SK-N-SH (cell line): Measurements from ENCODE around the gene MEGF6. TPM values are rescaled to one million over a fixed set of nuclear protein-coding genes. Genes with fewer than 3 reads are reported as not detected.

ENCODE experiments used
- CTCF ChIA-PET: fragments of 300-600, 350-600 bp; formaldehyde crosslinking; extraction: SDS; loops from one replicate; lab custom pipeline; 2021; lab: Yijun Ruan, JAX
- POLR2A ChIA-PET: fragments of 350-600 bp; sonication (Branson Sonifier 250); formaldehyde crosslinking; extraction: SDS; loops from one replicate; lab custom pipeline; 2020; ENCODE audit warnings: antibody characterized with exemption, inconsistent platforms; lab: Yijun Ruan, JAX
- DNase-seq: peaks from one replicate; pipeline ENCODE4 v3.0.0; 2012
- H2AFZ ChIP-seq: fragments of 200-600 bp; sonication (generic); 2 replicates; pipeline ENCODE4 v1.8.1; 2016; ENCODE audit warnings: antibody characterized with exemption, mild to moderate bottlenecking, low read depth
- H3F3A ChIP-seq: fragments of 200-600 bp; sonication (generic); replicated peaks from 2 replicates; pipeline ENCODE3; 2016; ENCODE audit warnings: antibody characterized with exemption, mild to moderate bottlenecking; ENCODE audit not compliant: insufficient read depth
- H3K27ac ChIP-seq, 2 experiments: fragments of 200-500 bp in 1 of 2; fragments of 200-600 bp in 1 of 2; sonication (Bioruptor generic) in 1 of 2; sonication (generic), shearing (Covaris generic) in 1 of 2; 2 replicates each; pipeline versions ENCODE4 v1.5.1 to v1.6.1; 2014 to 2016; ENCODE audit warnings: low read depth in 2 of 2, inconsistent platforms in 1 of 2, low read length in 1 of 2, mild to moderate bottlenecking in 1 of 2, mixed read lengths in 1 of 2
- H3K27me3 ChIP-seq: fragments of 200-600 bp; sonication (generic), shearing (Covaris generic); 2 replicates; pipeline ENCODE4 v1.6.1; 2016; ENCODE audit warnings: mixed run types; ENCODE audit not compliant: insufficient read depth
- H3K36me3 ChIP-seq, 2 experiments: fragments of 200-500 bp in 1 of 2; fragments of 200-600 bp in 1 of 2; sonication (Bioruptor generic) in 1 of 2; sonication (generic) in 1 of 2; replicated peaks in 1 of 2; 2 replicates each; pipeline versions ENCODE3 to v1.5.1; 2014 to 2016; ENCODE audit warnings: low read length in 1 of 2, mild to moderate bottlenecking in 1 of 2; ENCODE audit not compliant: insufficient read depth in 2 of 2, control insufficient read depth in 1 of 2
- H3K4me1 ChIP-seq, 2 experiments: fragments of 200-500 bp in 1 of 2; fragments of 200-600 bp in 1 of 2; sonication (Bioruptor generic) in 1 of 2; sonication (generic), shearing (Covaris generic) in 1 of 2; 2 replicates each; pipeline versions ENCODE4 v1.5.1 to v1.6.1; 2014 to 2016; ENCODE audit warnings: low read depth in 1 of 2, low read length in 1 of 2, mixed run types in 1 of 2; ENCODE audit not compliant: insufficient read depth in 2 of 2, control insufficient read depth in 1 of 2
- H3K4me2 ChIP-seq: fragments of 200-600 bp; sonication (generic), shearing (Covaris generic); 2 replicates; pipeline ENCODE4 v1.6.1; 2017; ENCODE audit warnings: mixed run types
- H3K4me3 ChIP-seq, 2 experiments: fragments of 200-500 bp in 1 of 2; fragments of 200-600 bp in 1 of 2; sonication (Bioruptor generic) in 1 of 2; sonication (generic), shearing (Covaris generic) in 1 of 2; 2 replicates each; pipeline versions ENCODE4 v1.5.1 to v1.8.1; 2014 to 2016; ENCODE audit warnings: low read depth in 2 of 2, inconsistent platforms in 1 of 2, low read length in 1 of 2, mild to moderate bottlenecking in 1 of 2, mixed read lengths in 1 of 2, moderate library complexity in 1 of 2
- H3K79me2 ChIP-seq: fragments of 200-600 bp; sonication (generic); 2 replicates; pipeline ENCODE4 v1.8.1; 2017; ENCODE audit warnings: mild to moderate bottlenecking; ENCODE audit not compliant: insufficient read depth
- H3K9ac ChIP-seq: fragments of 200-600 bp; sonication (generic); 2 replicates; pipeline ENCODE4 v1.6.1; 2017; ENCODE audit warnings: mixed run types
- H3K9me2 ChIP-seq: fragments of 200-600 bp; sonication (generic); 2 replicates; pipeline ENCODE4 v1.6.1; 2017; ENCODE audit warnings: mixed run types
- H3K9me3 ChIP-seq: fragments of 200-600 bp; sonication (generic); 2 replicates; pipeline ENCODE4 v1.6.1; 2017; ENCODE audit warnings: mixed run types, mild to moderate bottlenecking, moderate library complexity
- H4K20me1 ChIP-seq: fragments of 200-600 bp; sonication (generic); 2 replicates; pipeline ENCODE4 v1.6.1; 2017; ENCODE audit warnings: mild to moderate bottlenecking, mixed run types; ENCODE audit not compliant: insufficient read depth
- CHD2 ChIP-seq: fragments of 150-350 bp; IDR thresholded peaks from 2 replicates; pipeline ENCODE4 v1.6.1; 2018; ENCODE audit warnings: low read length; ENCODE audit not compliant: partially characterized antibody
- EP300 ChIP-seq, 2 experiments: IDR thresholded peaks; 2 replicates each; pipeline versions ENCODE4 v1.4.0 to v1.6.1; 2012; ENCODE audit warnings: borderline replicate concordance in 1 of 2, low read depth in 1 of 2, low read length in 1 of 2
- FOSL2 ChIP-seq: IDR thresholded peaks from 2 replicates; pipeline ENCODE4 v1.4.0; 2012; ENCODE audit warnings: low read depth, mild to moderate bottlenecking, moderate library complexity, borderline replicate concordance
- GATA2 ChIP-seq: sonication (generic); formaldehyde crosslinking; IDR thresholded peaks from 2 replicates; pipeline ENCODE4 v1.5.0; 2020; ENCODE audit warnings: mild to moderate bottlenecking, missing genetic modification reagents
- JUND ChIP-seq: IDR thresholded peaks from 2 replicates; pipeline ENCODE4 v1.4.0; 2012
- MEF2A ChIP-seq: IDR thresholded peaks from 2 replicates; pipeline ENCODE4 v1.4.0; 2012; ENCODE audit warnings: low read depth, borderline replicate concordance
- NFIC ChIP-seq: IDR thresholded peaks from 2 replicates; pipeline ENCODE4 v1.4.0; 2012; ENCODE audit warnings: borderline replicate concordance
- NRF1 ChIP-seq: IDR thresholded peaks from 2 replicates; pipeline ENCODE4 v1.6.1; 2012; ENCODE audit warnings: low read depth, mild to moderate bottlenecking, low read length
- POLR2AphosphoS5 ChIP-seq: IDR thresholded peaks from 2 replicates; pipeline ENCODE4 v1.6.1; 2012; ENCODE audit warnings: low read depth, low read length
- YY1 ChIP-seq: IDR thresholded peaks from 2 replicates; pipeline ENCODE4 v1.4.0; 2012; ENCODE audit warnings: low read depth, mild to moderate bottlenecking
- WGBS: methylation state at CpG from one replicate; pipeline ENCODE4 v1.1.6; 2017; ENCODE audit warnings: low lambda C conversion rate; 5-methylcytosine and 5-hydroxymethylcytosine counted together
- polyA plus RNA-seq, 3 experiments: library from polyadenylated mRNA; depleted of rRNA; stranded (reverse); fragments of >200 nt; gene quantifications; 2 replicates each; pipeline ENCODE4 v1.2.3, GENCODE V29; 2012
- TF ChIP-seq, protein P1 (sequence below): fragments of 200-600 bp; sonication (generic); IDR thresholded peaks from 2 replicates; pipeline ENCODE4 v1.6.1; 2017; ENCODE audit warnings: antibody characterized with exemption, mild to moderate bottlenecking, moderate library complexity
- TF ChIP-seq, protein P2 (sequence below): IDR thresholded peaks from 2 replicates; pipeline ENCODE4 v1.4.0; 2012; ENCODE audit warnings: low read depth

Gene MEGF6
- polyA plus RNA-seq, 1 of the 3 experiments (the other 2 are of a cell fraction), result 7.6 TPM

DNA sequence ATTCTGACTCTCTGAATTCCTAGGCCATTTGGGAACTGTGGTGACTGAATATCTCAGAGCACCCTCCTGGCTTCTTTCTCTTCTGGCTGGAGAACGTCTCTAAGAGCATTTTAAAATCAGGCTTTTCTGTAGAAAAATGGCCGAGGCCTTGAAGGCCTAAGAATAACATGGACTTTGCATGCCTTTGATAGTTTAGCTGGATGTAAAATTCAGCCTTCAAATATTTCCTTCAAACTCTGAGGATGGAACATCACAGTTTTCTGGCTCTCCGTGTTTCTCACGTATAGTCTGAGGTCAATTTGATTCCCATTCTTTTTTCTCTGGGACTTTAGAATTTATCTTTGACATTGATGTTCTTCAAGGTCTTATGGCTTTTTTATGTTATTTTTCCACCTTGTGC lies 122.9 kb downstream of the MEGF6 start:
- Histone ChIP-seq H3K4me1 (peaks cover 0 to 8% of the 10 kb centered on the region in 2 experiments; a peak in 1 of 4 replicates), H3F3A (no peaks in the 10 kb centered on the region), H2AFZ (no peak overlapping the region), H3K9me3 (no peaks in the 10 kb centered on the region), H3K27ac (no peak overlapping the region), H3K79me2 (no peaks in the 10 kb centered on the region), H3K9me2 (no peaks in the 10 kb centered on the region), H4K20me1 (no peaks in the 10 kb centered on the region), H3K9ac (no peak overlapping the region), H3K4me2 (no peak overlapping the region), H3K36me3 (no peaks in the 10 kb centered on the region), H3K27me3 (no peaks in the 10 kb centered on the region), H3K4me3 (no peak overlapping the region)
- CTCF ChIA-PET, result interaction anchor here (1.0 to 1.7 kb wide), 3 partner anchors 35 to 236 kb away, joined by 3 to 16 read pairs (median 6); no protein-coding TSS in a partner anchor
- TF ChIP-seq POLR2AphosphoS5 (no peak), GATA2 (CRISPR knock-in tag) (no peak), YY1 (no peak), NFIC (no peak)
- TF ChIP-seq, protein P1, sequence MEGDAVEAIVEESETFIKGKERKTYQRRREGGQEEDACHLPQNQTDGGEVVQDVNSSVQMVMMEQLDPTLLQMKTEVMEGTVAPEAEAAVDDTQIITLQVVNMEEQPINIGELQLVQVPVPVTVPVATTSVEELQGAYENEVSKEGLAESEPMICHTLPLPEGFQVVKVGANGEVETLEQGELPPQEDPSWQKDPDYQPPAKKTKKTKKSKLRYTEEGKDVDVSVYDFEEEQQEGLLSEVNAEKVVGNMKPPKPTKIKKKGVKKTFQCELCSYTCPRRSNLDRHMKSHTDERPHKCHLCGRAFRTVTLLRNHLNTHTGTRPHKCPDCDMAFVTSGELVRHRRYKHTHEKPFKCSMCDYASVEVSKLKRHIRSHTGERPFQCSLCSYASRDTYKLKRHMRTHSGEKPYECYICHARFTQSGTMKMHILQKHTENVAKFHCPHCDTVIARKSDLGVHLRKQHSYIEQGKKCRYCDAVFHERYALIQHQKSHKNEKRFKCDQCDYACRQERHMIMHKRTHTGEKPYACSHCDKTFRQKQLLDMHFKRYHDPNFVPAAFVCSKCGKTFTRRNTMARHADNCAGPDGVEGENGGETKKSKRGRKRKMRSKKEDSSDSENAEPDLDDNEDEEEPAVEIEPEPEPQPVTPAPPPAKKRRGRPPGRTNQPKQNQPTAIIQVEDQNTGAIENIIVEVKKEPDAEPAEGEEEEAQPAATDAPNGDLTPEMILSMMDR, result no peak
- no peak for DNase-seq
- POLR2A ChIA-PET, result no interaction called here
- 68% methylated on average over 4 of the region's 4 CpGs for WGBS

DNA sequence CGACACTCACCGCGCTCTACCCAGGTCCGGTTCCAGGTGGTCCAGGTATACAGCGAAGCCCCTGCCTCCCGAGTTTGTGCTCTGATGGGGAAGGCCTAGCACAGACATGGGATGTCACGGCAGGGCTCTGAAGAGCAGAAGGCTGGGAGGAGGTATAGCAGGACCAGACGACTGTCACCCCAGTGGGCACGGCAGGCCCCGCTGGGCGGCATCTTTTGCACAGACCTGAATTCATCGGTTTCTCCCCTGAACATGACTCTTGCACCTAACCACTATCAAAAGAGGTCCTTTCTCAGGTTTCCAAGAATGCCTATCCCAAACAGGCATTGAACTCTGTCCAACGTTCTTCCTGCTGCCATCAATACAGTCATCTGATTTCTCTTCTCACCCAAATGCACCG lies 126.3 kb downstream of the MEGF6 start:
- Histone ChIP-seq H4K20me1 (no peaks in the 10 kb centered on the region), H3K79me2 (no peaks in the 10 kb centered on the region), H3K9me2 (no peaks in the 10 kb centered on the region), H3F3A (no peaks in the 10 kb centered on the region), H3K4me2 (no peak overlapping the region), H3K4me1 (peaks cover 0 to 4% of the 10 kb centered on the region in 2 experiments; a peak in 1 of 4 replicates), H3K9ac (no peak overlapping the region), H3K4me3 (no peak overlapping the region), H3K27ac (no peak overlapping the region), H3K36me3 (no peaks in the 10 kb centered on the region), H3K9me3 (no peaks in the 10 kb centered on the region)
- WGBS, result 77% methylated on average over 14 of the region's 14 CpGs
- ChIA-PET CTCF (interaction anchor here (0.8 to 4.2 kb wide), 6 partner anchors 12 to 124 kb away, joined by 3 to 72 read pairs (median 4); no protein-coding TSS in a partner anchor), POLR2A (no interaction called here)
- TF ChIP-seq NRF1, result no peak
- TF ChIP-seq EP300 (IDR thresholded peaks at IDR 0.05; ENCODE audit: borderline replicate concordance in 1 of 2, low read depth in 1 of 2, low read length in 1 of 2), result no peak
- TF ChIP-seq GATA2 (CRISPR knock-in tag), result no peak
- no peak for TF ChIP-seq JUND
- TF ChIP-seq FOSL2, result no peak
- TF ChIP-seq, protein P2, sequence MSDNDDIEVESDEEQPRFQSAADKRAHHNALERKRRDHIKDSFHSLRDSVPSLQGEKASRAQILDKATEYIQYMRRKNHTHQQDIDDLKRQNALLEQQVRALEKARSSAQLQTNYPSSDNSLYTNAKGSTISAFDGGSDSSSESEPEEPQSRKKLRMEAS, result no peak
- TF ChIP-seq MEF2A, result no peak
- no peak for TF ChIP-seq YY1
- TF ChIP-seq CHD2, result no peak
- TF ChIP-seq, all 33 proteins: peak for 0
- Histone ChIP-seq H2AFZ (no peak overlapping the region), H3K27me3 (no peaks in the 10 kb centered on the region)
- DNase-seq, result no peak
